Nephron (organoid): ENCODE data around the gene RYR2.

Experiments used
- H3K27ac Mint-ChIP-seq, 3 experiments: 2 replicates each; pipeline ENCODE4 v1.8.0; 2020; ENCODE audit warnings: mixed read lengths in 3 of 3, mild to moderate bottlenecking in 2 of 3, moderate library complexity in 1 of 3
- H3K27me3 Mint-ChIP-seq: 2 replicates; pipeline ENCODE4 v1.8.0; 2021; ENCODE audit warnings: low read depth, mild to moderate bottlenecking, moderate library complexity, mixed read lengths
- H3K36me3 Mint-ChIP-seq: 2 replicates; pipeline ENCODE4 v1.8.0; 2020; ENCODE audit warnings: low read depth, mixed read lengths
- H3K4me1 Mint-ChIP-seq: 2 replicates; pipeline ENCODE4 v1.8.0; 2020; ENCODE audit warnings: mixed read lengths
- H3K4me3 Mint-ChIP-seq, 3 experiments: 2 replicates each; pipeline ENCODE4 v1.8.0; 2020; ENCODE audit warnings: mild to moderate bottlenecking in 3 of 3, mixed read lengths in 3 of 3, moderate library complexity in 2 of 3
- H3K9me3 Mint-ChIP-seq: 2 replicates; pipeline ENCODE4 v1.8.0; 2020; ENCODE audit warnings: mixed read lengths
- CTCF ChIP-seq, 3 experiments: fragments of 200-600 bp; sonication (generic); IDR thresholded peaks; one replicate each; pipeline ENCODE4 v1.5.0; 2021; ENCODE audit warnings: antibody characterized with exemption in 3 of 3; ENCODE audit not compliant: unreplicated experiment in 3 of 3

Gene RYR2

DNA sequence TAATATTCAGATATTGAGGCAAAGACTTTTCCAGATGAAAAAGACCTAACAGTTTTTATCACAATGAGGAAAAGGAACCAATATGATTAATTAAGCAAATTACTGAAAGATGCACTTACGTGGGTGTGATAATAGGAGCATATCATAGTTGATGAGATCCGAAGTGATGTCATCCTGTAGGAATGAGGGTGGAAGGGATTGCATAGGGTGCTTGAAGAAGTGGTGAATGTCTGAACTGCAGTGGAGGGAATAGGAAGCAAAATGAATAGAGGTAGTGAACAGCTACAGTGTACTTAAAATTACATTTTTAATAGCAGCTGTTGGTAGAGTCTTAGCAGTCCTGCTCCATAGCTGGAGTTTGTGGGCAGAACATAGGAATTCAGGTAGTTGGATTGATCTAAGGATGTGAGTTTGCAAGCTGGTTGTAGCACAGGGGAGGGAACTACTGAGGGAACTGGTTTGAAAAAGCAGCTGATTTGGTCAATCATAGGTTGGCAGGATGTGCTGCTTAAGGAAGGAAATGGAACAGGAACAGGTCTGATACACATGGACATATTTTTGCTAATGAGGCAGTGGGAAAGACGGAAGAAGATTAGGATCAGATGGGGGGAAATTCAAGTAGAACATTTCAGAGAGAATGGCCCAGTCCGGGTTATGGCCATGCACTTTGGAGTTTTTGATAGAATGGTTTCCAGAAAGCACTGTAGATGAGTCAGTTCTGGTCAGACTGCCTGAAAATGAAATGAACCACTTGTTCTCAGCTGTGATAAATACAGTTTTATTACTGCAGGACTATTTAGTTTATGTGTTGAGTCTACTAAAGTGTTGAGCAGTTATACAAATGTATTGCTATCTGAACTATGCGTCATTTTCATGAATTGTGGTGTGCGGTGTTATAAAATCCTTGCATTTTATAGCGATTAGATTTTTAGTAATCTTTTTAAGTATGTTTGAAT, 155.8 kb downstream of the RYR2 start:
- no peak for TF ChIP-seq CTCF (IDR thresholded peaks at IDR 0.05; ENCODE audit: unreplicated experiment in 3 of 3)
- no peaks in the 10 kb centered on the region for H3K36me3 Mint-ChIP-seq
- peaks cover 3% of the 10 kb centered on the region for H3K27me3 Mint-ChIP-seq
- no peak overlapping the region for H3K4me3 Mint-ChIP-seq
- H3K4me1 Mint-ChIP-seq, result peaks cover 13% of the 10 kb centered on the region
- H3K9me3 Mint-ChIP-seq, result no peaks in the 10 kb centered on the region
- no peak overlapping the region for H3K27ac Mint-ChIP-seq

DNA sequence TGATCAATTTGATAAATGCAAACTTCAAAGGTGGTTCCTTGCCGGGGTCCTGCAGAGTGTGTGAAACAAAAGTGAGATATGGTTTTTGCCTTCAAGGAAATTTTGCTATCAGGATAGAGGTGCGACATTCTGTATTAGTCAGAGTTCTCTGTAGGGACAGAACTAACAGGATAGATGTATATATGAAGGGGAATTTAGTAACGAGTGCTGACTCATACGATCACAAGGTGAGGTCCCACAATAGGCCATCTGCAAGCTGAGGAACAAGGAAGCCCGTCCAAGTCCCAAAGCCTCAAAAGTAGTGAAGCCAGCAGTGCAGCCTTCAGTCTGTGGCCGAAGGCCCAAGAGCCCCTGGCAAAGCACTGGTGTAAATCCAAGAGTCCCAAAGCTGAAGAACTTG, 157.0 kb downstream of the RYR2 start:
- H3K36me3 Mint-ChIP-seq, result no peaks in the 10 kb centered on the region
- peaks cover 4% of the 10 kb centered on the region for H3K27me3 Mint-ChIP-seq
- no peak for TF ChIP-seq CTCF (IDR thresholded peaks at IDR 0.05; ENCODE audit: unreplicated experiment in 3 of 3)
- H3K27ac Mint-ChIP-seq, result no peak overlapping the region
- no peaks in the 10 kb centered on the region for H3K9me3 Mint-ChIP-seq
- H3K4me1 Mint-ChIP-seq, result peaks cover 11% of the 10 kb centered on the region
- H3K4me3 Mint-ChIP-seq, result no peak overlapping the region

DNA sequence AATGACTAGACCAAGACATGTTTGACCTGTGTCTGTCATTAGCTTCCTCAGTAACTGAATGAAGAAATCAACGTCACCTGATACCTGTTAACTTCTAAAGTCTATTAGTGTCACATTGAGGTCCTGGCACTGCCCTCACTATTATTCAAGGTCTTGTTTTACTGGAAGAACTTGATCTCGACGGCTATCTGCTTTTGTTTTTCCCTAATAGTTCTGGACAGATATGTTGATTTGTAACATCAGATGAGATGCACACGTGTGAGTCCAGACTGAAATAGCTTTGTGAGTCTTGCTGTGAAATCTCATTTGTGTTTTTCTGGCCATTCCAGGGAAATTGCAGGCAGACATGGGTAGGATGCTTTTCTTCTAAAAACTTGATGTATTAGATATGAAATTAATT, 159.2 kb downstream of the RYR2 start:
- peaks cover 6% of the 10 kb centered on the region for H3K4me1 Mint-ChIP-seq
- H3K9me3 Mint-ChIP-seq, result no peaks in the 10 kb centered on the region
- H3K4me3 Mint-ChIP-seq, result no peak overlapping the region
- peaks cover 4% of the 10 kb centered on the region for H3K27me3 Mint-ChIP-seq
- no peak for TF ChIP-seq CTCF (IDR thresholded peaks at IDR 0.05; ENCODE audit: unreplicated experiment in 3 of 3)
- H3K36me3 Mint-ChIP-seq, result no peaks in the 10 kb centered on the region
- H3K27ac Mint-ChIP-seq, result no peak overlapping the region

GRCh38 chr1:237204841-237205240, 162.9 kb downstream of the RYR2 start:
- no peak overlapping the region for H3K27ac Mint-ChIP-seq
- no peaks in the 10 kb centered on the region for H3K36me3 Mint-ChIP-seq
- no peak overlapping the region for H3K4me3 Mint-ChIP-seq
- H3K4me1 Mint-ChIP-seq, result no peaks in the 10 kb centered on the region
- TF ChIP-seq CTCF (IDR thresholded peaks at IDR 0.05; ENCODE audit: unreplicated experiment in 3 of 3), result no peak
- H3K27me3 Mint-ChIP-seq, result peaks cover 4% of the 10 kb centered on the region
- H3K9me3 Mint-ChIP-seq, result no peaks in the 10 kb centered on the region

- Mint-ChIP-seq H3K9me3 (no peaks in the 10 kb centered on the region), H3K27me3 (peaks cover 4% of the 10 kb centered on the region), H3K27ac (no peak overlapping the region), H3K4me1 (no peaks in the 10 kb centered on the region), H3K36me3 (no peaks in the 10 kb centered on the region), H3K4me3 (no peak overlapping the region)
- TF ChIP-seq CTCF (IDR thresholded peaks at IDR 0.05; ENCODE audit: unreplicated experiment in 3 of 3), result no peak
Measured at GRCh38 chr1:237205400-237206064, 163.5 kb downstream of the RYR2 start.
